Measurements from ENCODE around the gene HOOK2. TPM values are rescaled to one million over a fixed set of nuclear protein-coding genes. Genes with fewer than 3 reads are reported as not detected.
A peak's percentile ranks its signal among the peaks of the same experiment; 100 is the strongest.

The HOOK2 gene
- total and polyA plus RNA-seq, 2 of the 13 experiments (the other 11 are each of a cell fraction or from before 2014, with no cell fraction given): 9.2 to 12.9 TPM

DNA sequence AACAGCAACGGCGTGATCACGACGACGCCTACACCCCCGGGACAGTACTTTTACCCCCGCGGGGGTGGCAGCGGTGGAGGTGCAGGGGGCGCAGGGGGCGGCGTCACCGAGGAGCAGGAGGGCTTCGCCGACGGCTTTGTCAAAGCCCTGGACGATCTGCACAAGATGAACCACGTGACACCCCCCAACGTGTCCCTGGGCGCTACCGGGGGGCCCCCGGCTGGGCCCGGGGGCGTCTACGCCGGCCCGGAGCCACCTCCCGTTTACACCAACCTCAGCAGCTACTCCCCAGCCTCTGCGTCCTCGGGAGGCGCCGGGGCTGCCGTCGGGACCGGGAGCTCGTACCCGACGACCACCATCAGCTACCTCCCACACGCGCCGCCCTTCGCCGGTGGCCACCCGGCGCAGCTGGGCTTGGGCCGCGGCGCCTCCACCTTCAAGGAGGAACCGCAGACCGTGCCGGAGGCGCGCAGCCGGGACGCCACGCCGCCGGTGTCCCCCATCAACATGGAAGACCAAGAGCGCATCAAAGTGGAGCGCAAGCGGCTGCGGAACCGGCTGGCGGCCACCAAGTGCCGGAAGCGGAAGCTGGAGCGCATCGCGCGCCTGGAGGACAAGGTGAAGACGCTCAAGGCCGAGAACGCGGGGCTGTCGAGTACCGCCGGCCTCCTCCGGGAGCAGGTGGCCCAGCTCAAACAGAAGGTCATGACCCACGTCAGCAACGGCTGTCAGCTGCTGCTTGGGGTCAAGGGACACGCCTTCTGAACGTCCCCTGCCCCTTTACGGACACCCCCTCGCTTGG lies 16.9 kb upstream of the HOOK2 start (continued):
- TF ChIP-seq PAWR (CRISPR knock-in tag; IDR thresholded peaks at IDR 0.05; ENCODE audit: borderline replicate concordance): no peak
- 0 out of 2 replicates have a peak, but pooled peaks have one; percentile 67 for TF ChIP-seq SATB2 (CRISPR knock-in tag; IDR thresholded peaks at IDR 0.05)
- no peak for TF ChIP-seq HCFC1 (IDR thresholded peaks at IDR 0.05; ENCODE audit: low read depth, low read length)
- TF ChIP-seq IKZF1 (IDR thresholded peaks at IDR 0.05): no peak
- TF ChIP-seq, protein P1, sequence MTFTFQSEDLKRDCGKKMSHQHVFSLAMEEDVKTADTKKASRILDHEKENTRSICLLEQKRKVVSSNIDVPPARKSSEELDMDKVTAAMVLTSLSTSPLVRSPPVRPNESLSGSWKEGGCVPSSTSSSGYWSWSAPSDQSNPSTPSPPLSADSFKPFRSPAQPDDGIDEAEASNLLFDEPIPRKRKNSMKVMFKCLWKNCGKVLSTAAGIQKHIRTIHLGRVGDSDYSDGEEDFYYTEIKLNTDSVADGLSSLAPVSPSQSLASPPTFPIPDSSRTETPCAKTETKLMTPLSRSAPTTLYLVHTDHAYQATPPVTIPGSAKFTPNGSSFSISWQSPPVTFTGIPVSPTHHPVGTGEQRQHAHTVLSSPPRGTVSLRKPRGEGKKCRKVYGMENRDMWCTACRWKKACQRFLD (CRISPR knock-in tag; IDR thresholded peaks at IDR 0.05; ENCODE audit: borderline replicate concordance): no peak
- peak; percentile 81; the same call in 1 of the 2 replicates for TF ChIP-seq HDAC1 (CRISPR knock-in tag; IDR thresholded peaks at IDR 0.05)
- no peak for TF ChIP-seq ZNF572 (CRISPR knock-in tag; IDR thresholded peaks at IDR 0.05)
- 0 out of 2 replicates have a peak, but pooled peaks have one; percentile 34 for TF ChIP-seq PRMT3 (CRISPR knock-in tag; IDR thresholded peaks at IDR 0.05; ENCODE audit: borderline replicate concordance, low read depth)
- TF ChIP-seq KLF9 (CRISPR knock-in tag; IDR thresholded peaks at IDR 0.05; ENCODE audit: low read depth): peak; percentile 76; the same call in 1 of the 2 replicates
- peak; percentile 75 for TF ChIP-seq GATAD1 (CRISPR knock-in tag; IDR thresholded peaks at IDR 0.05)
- TF ChIP-seq ATF7-NPFF (CRISPR knock-in tag; IDR thresholded peaks at IDR 0.05; ENCODE audit: low read depth): peak; percentile 86
- TF ChIP-seq, protein P2, sequence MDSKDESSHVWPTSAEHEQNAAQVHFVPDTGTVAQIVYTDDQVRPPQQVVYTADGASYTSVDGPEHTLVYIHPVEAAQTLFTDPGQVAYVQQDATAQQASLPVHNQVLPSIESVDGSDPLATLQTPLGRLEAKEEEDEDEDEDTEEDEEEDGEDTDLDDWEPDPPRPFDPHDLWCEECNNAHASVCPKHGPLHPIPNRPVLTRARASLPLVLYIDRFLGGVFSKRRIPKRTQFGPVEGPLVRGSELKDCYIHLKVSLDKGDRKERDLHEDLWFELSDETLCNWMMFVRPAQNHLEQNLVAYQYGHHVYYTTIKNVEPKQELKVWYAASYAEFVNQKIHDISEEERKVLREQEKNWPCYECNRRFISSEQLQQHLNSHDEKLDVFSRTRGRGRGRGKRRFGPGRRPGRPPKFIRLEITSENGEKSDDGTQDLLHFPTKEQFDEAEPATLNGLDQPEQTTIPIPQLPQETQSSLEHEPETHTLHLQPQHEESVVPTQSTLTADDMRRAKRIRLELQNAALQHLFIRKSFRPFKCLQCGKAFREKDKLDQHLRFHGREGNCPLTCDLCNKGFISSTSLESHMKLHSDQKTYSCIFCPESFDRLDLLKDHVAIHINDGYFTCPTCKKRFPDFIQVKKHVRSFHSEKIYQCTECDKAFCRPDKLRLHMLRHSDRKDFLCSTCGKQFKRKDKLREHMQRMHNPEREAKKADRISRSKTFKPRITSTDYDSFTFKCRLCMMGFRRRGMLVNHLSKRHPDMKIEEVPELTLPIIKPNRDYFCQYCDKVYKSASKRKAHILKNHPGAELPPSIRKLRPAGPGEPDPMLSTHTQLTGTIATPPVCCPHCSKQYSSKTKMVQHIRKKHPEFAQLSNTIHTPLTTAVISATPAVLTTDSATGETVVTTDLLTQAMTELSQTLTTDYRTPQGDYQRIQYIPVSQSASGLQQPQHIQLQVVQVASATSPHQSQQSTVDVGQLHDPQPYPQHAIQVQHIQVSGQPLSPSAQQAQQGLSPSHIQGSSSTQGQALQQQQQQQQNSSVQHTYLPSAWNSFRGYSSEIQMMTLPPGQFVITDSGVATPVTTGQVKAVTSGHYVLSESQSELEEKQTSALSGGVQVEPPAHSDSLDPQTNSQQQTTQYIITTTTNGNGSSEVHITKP (CRISPR knock-in tag; IDR thresholded peaks at IDR 0.05; ENCODE audit: low read depth): no peak
- TF ChIP-seq ZSCAN29 (CRISPR knock-in tag; conservative IDR thresholded peaks at IDR 0.05): no peak
- TF ChIP-seq PHF8 (CRISPR knock-in tag; IDR thresholded peaks at IDR 0.05): peak; percentile 63
- no peak for TF ChIP-seq HDAC6 (IDR thresholded peaks at IDR 0.05; ENCODE audit: low read depth, low read length)
- no peak for TF ChIP-seq ZSCAN25 (CRISPR knock-in tag; IDR thresholded peaks at IDR 0.05)
- no peak for TF ChIP-seq ZBTB21 (CRISPR knock-in tag; IDR thresholded peaks at IDR 0.05)
- TF ChIP-seq, protein P3, sequence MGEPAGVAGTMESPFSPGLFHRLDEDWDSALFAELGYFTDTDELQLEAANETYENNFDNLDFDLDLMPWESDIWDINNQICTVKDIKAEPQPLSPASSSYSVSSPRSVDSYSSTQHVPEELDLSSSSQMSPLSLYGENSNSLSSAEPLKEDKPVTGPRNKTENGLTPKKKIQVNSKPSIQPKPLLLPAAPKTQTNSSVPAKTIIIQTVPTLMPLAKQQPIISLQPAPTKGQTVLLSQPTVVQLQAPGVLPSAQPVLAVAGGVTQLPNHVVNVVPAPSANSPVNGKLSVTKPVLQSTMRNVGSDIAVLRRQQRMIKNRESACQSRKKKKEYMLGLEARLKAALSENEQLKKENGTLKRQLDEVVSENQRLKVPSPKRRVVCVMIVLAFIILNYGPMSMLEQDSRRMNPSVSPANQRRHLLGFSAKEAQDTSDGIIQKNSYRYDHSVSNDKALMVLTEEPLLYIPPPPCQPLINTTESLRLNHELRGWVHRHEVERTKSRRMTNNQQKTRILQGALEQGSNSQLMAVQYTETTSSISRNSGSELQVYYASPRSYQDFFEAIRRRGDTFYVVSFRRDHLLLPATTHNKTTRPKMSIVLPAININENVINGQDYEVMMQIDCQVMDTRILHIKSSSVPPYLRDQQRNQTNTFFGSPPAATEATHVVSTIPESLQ (CRISPR knock-in tag; conservative IDR thresholded peaks at IDR 0.05): no peak
- TF ChIP-seq, protein P4, sequence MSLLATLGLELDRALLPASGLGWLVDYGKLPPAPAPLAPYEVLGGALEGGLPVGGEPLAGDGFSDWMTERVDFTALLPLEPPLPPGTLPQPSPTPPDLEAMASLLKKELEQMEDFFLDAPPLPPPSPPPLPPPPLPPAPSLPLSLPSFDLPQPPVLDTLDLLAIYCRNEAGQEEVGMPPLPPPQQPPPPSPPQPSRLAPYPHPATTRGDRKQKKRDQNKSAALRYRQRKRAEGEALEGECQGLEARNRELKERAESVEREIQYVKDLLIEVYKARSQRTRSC (CRISPR knock-in tag; IDR thresholded peaks at IDR 0.05; ENCODE audit: low read depth): no peak
- peak; percentile 69 for TF ChIP-seq GABPA (IDR thresholded peaks at IDR 0.05; ENCODE audit: low read depth, low read length)
- TF ChIP-seq GABPA (CRISPR knock-in tag; IDR thresholded peaks at IDR 0.05; ENCODE audit: low read depth): peak; percentile 87
- TF ChIP-seq ZNF3 (CRISPR knock-in tag; IDR thresholded peaks at IDR 0.05): no peak
- TF ChIP-seq ZNF598 (CRISPR knock-in tag; IDR thresholded peaks at IDR 0.05; ENCODE audit: borderline replicate concordance): no peak
- TF ChIP-seq HOXA3 (CRISPR knock-in tag; IDR thresholded peaks at IDR 0.05): peak; percentile 63

All from HepG2 (cell line).